SK-N-SH treated with all-trans-retinoic acid at 6 μM for 48 hours (cell line): ENCODE measurements around the gene TNFRSF4.

Experiments
- ARNTL ChIP-seq: fragments of 450-650 bp; formaldehyde crosslinking; IDR thresholded peaks from 2 replicates; pipeline ENCODE4 v1.5.0; 2020; ENCODE audit warnings: low read depth, mild to moderate bottlenecking, moderate library complexity, borderline replicate concordance
- BACH2 ChIP-seq: fragments of 250-450 bp; sonication (Bioruptor Pico); IDR thresholded peaks from 2 replicates; pipeline ENCODE4 v1.9.0; 2021; ENCODE audit warnings: mild to moderate bottlenecking, borderline replicate concordance
- CREB5 ChIP-seq: fragments of 250-450 bp; sonication (Bioruptor Pico); IDR thresholded peaks from 2 replicates; pipeline ENCODE4 v1.5.1; 2020; ENCODE audit warnings: low read depth, mild to moderate bottlenecking, moderate library complexity
- ESRRG ChIP-seq: fragments of 250-450 bp; sonication (Bioruptor Pico); IDR thresholded peaks from 2 replicates; pipeline ENCODE4 v1.6.1; 2021; ENCODE audit warnings: mild to moderate bottlenecking
- GLIS3 ChIP-seq: fragments of 250-450 bp; sonication (Bioruptor Pico); IDR thresholded peaks from 2 replicates; pipeline ENCODE4 v1.5.0; 2020; ENCODE audit warnings: mild to moderate bottlenecking, moderate library complexity
- ISL1 ChIP-seq: fragments of 250-450 bp; sonication (Bioruptor Pico); IDR thresholded peaks from 2 replicates; pipeline ENCODE4 v2.1.2; 2022; ENCODE audit warnings: mild to moderate bottlenecking, moderate library complexity
- OSR1 ChIP-seq: fragments of 250-450 bp; sonication (Bioruptor Pico); IDR thresholded peaks from 2 replicates; pipeline ENCODE4 v1.8.0; 2022; ENCODE audit warnings: moderate library complexity, mild to moderate bottlenecking, inconsistent platforms
- PATZ1 ChIP-seq: fragments of 250-450 bp; sonication (Bioruptor Pico); IDR thresholded peaks from 2 replicates; pipeline ENCODE4 v1.8.0; 2020; ENCODE audit warnings: mild to moderate bottlenecking, moderate library complexity, borderline replicate concordance
- RARB ChIP-seq: fragments of 250-450 bp; sonication (Bioruptor Pico); IDR thresholded peaks from 2 replicates; pipeline ENCODE4 v1.8.0; 2021; ENCODE audit warnings: mild to moderate bottlenecking, moderate library complexity
- SNAI2 ChIP-seq: fragments of 250-450 bp; sonication (Bioruptor Pico); IDR thresholded peaks from 2 replicates; pipeline ENCODE4 v1.5.0; 2020; ENCODE audit warnings: mild to moderate bottlenecking, moderate library complexity
- TCF4 ChIP-seq: fragments of 250-450 bp; sonication (Bioruptor Pico); IDR thresholded peaks from 2 replicates; pipeline ENCODE4 v1.8.0; 2021; ENCODE audit warnings: mild to moderate bottlenecking, moderate library complexity, borderline replicate concordance
- ZFP3 ChIP-seq: fragments of 250-450 bp; sonication (Bioruptor Pico); IDR thresholded peaks from 2 replicates; pipeline ENCODE4 v1.5.0; 2020; ENCODE audit warnings: mild to moderate bottlenecking, moderate library complexity
- ZFP30 ChIP-seq: fragments of 450-650 bp; formaldehyde crosslinking; IDR thresholded peaks from 2 replicates; pipeline ENCODE4 v1.5.0; 2022; ENCODE audit warnings: mild to moderate bottlenecking, moderate library complexity

DNA sequence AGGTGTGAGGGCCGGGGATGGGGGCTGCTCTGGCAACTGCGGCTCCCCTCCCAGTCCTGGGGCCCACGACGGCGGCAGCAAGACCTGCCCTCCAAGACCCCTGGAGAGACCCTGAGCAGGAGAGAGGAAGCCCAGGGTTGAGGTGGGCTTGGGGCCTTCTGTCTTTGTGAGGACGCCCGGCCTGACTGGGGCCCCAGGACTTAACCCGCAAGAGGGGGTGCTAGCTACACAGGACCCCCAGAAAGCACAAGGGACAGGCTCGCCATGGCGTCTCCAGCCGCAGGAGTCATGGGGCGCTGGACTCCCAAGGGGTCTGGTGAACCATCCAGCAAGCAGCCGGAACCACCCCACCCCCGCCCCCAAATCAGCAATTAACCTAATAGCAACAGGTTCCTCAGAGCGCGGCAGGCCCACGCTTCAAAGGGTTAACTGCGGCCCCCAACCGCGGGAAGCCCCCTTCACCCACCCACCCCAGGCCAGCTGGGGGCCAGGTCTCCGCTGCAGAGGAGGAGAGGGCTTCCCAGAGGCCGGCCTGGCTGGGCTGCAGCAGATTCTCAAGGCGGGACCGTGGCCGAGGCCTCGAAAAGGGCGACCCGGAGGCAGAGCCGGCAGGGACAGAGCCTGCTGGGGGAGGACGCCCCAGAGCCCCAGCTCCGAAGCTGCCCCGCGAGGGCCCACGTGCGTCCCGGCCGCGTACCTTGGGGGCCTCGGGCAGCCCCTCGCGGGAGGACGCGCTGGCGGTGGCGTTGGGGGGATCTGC, 32.0 kb upstream of the TNFRSF4 start:
- TF ChIP-seq PATZ1 (CRISPR knock-in tag) (no peak), GLIS3 (no peak), CREB5 (CRISPR knock-in tag) (no peak), ARNTL (no peak), BACH2 (CRISPR knock-in tag) (no peak), ZFP30 (CRISPR knock-in tag) (no peak), ZFP3 (CRISPR knock-in tag) (no peak), SNAI2 (CRISPR knock-in tag) (no peak), TCF4 (CRISPR knock-in tag) (no peak), OSR1 (CRISPR knock-in tag) (no peak), ESRRG (CRISPR knock-in tag) (no peak), RARB (CRISPR knock-in tag) (no peak), ISL1 (CRISPR knock-in tag) (no peak)
